Measurements from ENCODE around the gene MACF1. TPM values are rescaled to one million over a fixed set of nuclear protein-coding genes. Genes with fewer than 3 reads are reported as not detected.
A peak's percentile ranks its signal among the peaks of the same experiment; 100 is the strongest.

MACF1 gene
- total and polyA plus RNA-seq, 4 donors, result 284 to 366 (median 329) TPM

GRCh38 chr1:39378377-39378776 lies 173.9 kb downstream of the MACF1 start:
- no peaks in the 10 kb centered on the region for H3K27me3 ChIP-seq (ENCODE audit: control insufficient read depth, insufficient read depth, low read length)
- DNase-seq (ENCODE audit: low read depth in 4 of 6, low spot score in 6 of 6), result peak in 1 of 6 donors; percentile 35
- no peak overlapping the region for H3K4me3 ChIP-seq (ENCODE audit: low read depth, low read length)
- no peaks in the 10 kb centered on the region for H3K4me1 ChIP-seq (ENCODE audit: control insufficient read depth, insufficient read depth, low read length)
- no peak overlapping the region for H3K27ac ChIP-seq (ENCODE audit: low read depth, low read length)
- 34% methylated on average over 2 of the region's 2 CpGs for WGBS (ENCODE audit: insufficient coverage)
- H3K36me3 ChIP-seq (ENCODE audit: control insufficient read depth, insufficient read depth, low read length), result peaks cover 50% of the 10 kb centered on the region
- H3K9me3 ChIP-seq (ENCODE audit: control insufficient read depth, insufficient read depth, low read length), result no peaks in the 10 kb centered on the region

GRCh38 chr1:39379187-39379586 lies 174.7 kb downstream of the MACF1 start:
- peaks cover 46% of the 10 kb centered on the region for H3K36me3 ChIP-seq (ENCODE audit: control insufficient read depth, insufficient read depth, low read length)

DNA sequence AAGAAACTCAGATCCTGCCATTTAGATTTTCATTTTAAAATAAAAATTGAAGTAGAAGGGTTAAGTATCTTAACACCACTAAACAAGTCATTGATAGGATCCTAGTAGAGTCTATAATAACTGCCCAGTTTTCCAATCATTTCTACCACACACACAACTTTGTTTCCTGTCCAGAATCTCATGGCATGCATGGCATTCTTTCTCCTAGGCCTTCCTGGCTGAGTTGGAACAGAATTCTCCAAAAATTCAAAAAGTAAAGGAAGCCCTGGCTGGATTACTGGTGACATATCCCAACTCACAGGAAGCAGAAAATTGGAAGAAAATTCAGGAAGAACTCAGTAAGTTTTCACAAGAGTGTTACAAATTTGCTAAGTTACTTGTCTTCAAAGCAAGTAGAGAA lies 175.5 kb downstream of the MACF1 start:
- Histone ChIP-seq H3K9me3 (ENCODE audit: control insufficient read depth, insufficient read depth, low read length) (no peaks in the 10 kb centered on the region), H3K4me3 (ENCODE audit: low read depth, low read length) (no peak overlapping the region), H3K4me1 (ENCODE audit: control insufficient read depth, insufficient read depth, low read length) (no peaks in the 10 kb centered on the region), H3K27ac (ENCODE audit: low read depth, low read length) (no peak overlapping the region), H3K36me3 (ENCODE audit: control insufficient read depth, insufficient read depth, low read length) (peaks cover 46% of the 10 kb centered on the region), H3K27me3 (ENCODE audit: control insufficient read depth, insufficient read depth, low read length) (no peaks in the 10 kb centered on the region)
- DNase-seq (ENCODE audit: low read depth in 4 of 6, low spot score in 6 of 6), result no peak

More at GRCh38 chr1:39379187-39379586, 174.7 kb downstream of the MACF1 start:
- Histone ChIP-seq H3K4me1 (ENCODE audit: control insufficient read depth, insufficient read depth, low read length) (no peaks in the 10 kb centered on the region), H3K27ac (ENCODE audit: low read depth, low read length) (no peak overlapping the region), H3K9me3 (ENCODE audit: control insufficient read depth, insufficient read depth, low read length) (no peaks in the 10 kb centered on the region), H3K4me3 (ENCODE audit: low read depth, low read length) (no peak overlapping the region), H3K27me3 (ENCODE audit: control insufficient read depth, insufficient read depth, low read length) (no peaks in the 10 kb centered on the region)
- no peak for DNase-seq (ENCODE audit: low read depth in 4 of 6, low spot score in 6 of 6)
- 83% methylated on average over 1 of the region's 2 CpGs for WGBS (ENCODE audit: insufficient coverage)

GRCh38 chr1:39381839-39382238 lies 177.3 kb downstream of the MACF1 start:
- H3K36me3 ChIP-seq (ENCODE audit: control insufficient read depth, insufficient read depth, low read length), result peaks cover 57% of the 10 kb centered on the region
- H3K27ac ChIP-seq (ENCODE audit: low read depth, low read length), result no peak overlapping the region
- H3K4me1 ChIP-seq (ENCODE audit: control insufficient read depth, insufficient read depth, low read length), result no peaks in the 10 kb centered on the region
- no peaks in the 10 kb centered on the region for H3K27me3 ChIP-seq (ENCODE audit: control insufficient read depth, insufficient read depth, low read length)
- H3K4me3 ChIP-seq (ENCODE audit: low read depth, low read length), result no peak overlapping the region
- no peak for DNase-seq (ENCODE audit: low read depth in 4 of 6, low spot score in 6 of 6)
- no peaks in the 10 kb centered on the region for H3K9me3 ChIP-seq (ENCODE audit: control insufficient read depth, insufficient read depth, low read length)
- 62% methylated on average over 3 of the region's 5 CpGs for WGBS (ENCODE audit: insufficient coverage)

- Histone ChIP-seq H3K27ac (ENCODE audit: low read depth, low read length) (no peak overlapping the region), H3K9me3 (ENCODE audit: control insufficient read depth, insufficient read depth, low read length) (no peaks in the 10 kb centered on the region), H3K36me3 (ENCODE audit: control insufficient read depth, insufficient read depth, low read length) (peaks cover 66% of the 10 kb centered on the region), H3K27me3 (ENCODE audit: control insufficient read depth, insufficient read depth, low read length) (no peaks in the 10 kb centered on the region), H3K4me3 (ENCODE audit: low read depth, low read length) (no peak overlapping the region), H3K4me1 (ENCODE audit: control insufficient read depth, insufficient read depth, low read length) (no peaks in the 10 kb centered on the region)
- DNase-seq (ENCODE audit: low read depth in 4 of 6, low spot score in 6 of 6), result no peak
- WGBS (ENCODE audit: insufficient coverage), result no CpG with 5 or more reads among the region's 2 CpGs
These were observed 179.8 kb downstream of the MACF1 start for GRCh38 chr1:39384305-39384704.

- peaks cover 70% of the 10 kb centered on the region for H3K36me3 ChIP-seq (ENCODE audit: control insufficient read depth, insufficient read depth, low read length)
- H3K4me1 ChIP-seq (ENCODE audit: control insufficient read depth, insufficient read depth, low read length), result no peaks in the 10 kb centered on the region
- WGBS (ENCODE audit: insufficient coverage), result 85% methylated on average over 15 of the region's 16 CpGs
- no peaks in the 10 kb centered on the region for H3K27me3 ChIP-seq (ENCODE audit: control insufficient read depth, insufficient read depth, low read length)
- DNase-seq (ENCODE audit: low read depth in 4 of 6, low spot score in 6 of 6), result no peak
- no peaks in the 10 kb centered on the region for H3K9me3 ChIP-seq (ENCODE audit: control insufficient read depth, insufficient read depth, low read length)
- no peak overlapping the region for H3K27ac ChIP-seq (ENCODE audit: low read depth, low read length)
- H3K4me3 ChIP-seq (ENCODE audit: low read depth, low read length), result no peak overlapping the region
These were observed 180.8 kb downstream of the MACF1 start for GRCh38 chr1:39385067-39385988.

- H3K4me3 ChIP-seq (ENCODE audit: low read depth, low read length), result no peak overlapping the region
- DNase-seq (ENCODE audit: low read depth in 4 of 6, low spot score in 6 of 6), result no peak
- H3K36me3 ChIP-seq (ENCODE audit: control insufficient read depth, insufficient read depth, low read length), result peaks cover 55% of the 10 kb centered on the region
- H3K27ac ChIP-seq (ENCODE audit: low read depth, low read length), result no peak overlapping the region
- H3K9me3 ChIP-seq (ENCODE audit: control insufficient read depth, insufficient read depth, low read length), result peaks cover 1% of the 10 kb centered on the region
- peaks cover 3% of the 10 kb centered on the region for H3K4me1 ChIP-seq (ENCODE audit: control insufficient read depth, insufficient read depth, low read length)
- H3K27me3 ChIP-seq (ENCODE audit: control insufficient read depth, insufficient read depth, low read length), result no peaks in the 10 kb centered on the region
- 60% methylated on average over 1 of the region's 5 CpGs for WGBS (ENCODE audit: insufficient coverage)
These were observed 182.5 kb downstream of the MACF1 start for GRCh38 chr1:39386997-39387396.

- H3K27me3 ChIP-seq (ENCODE audit: control insufficient read depth, insufficient read depth, low read length), result no peaks in the 10 kb centered on the region
- H3K4me1 ChIP-seq (ENCODE audit: control insufficient read depth, insufficient read depth, low read length), result peaks cover 3% of the 10 kb centered on the region
- peaks cover 51% of the 10 kb centered on the region for H3K36me3 ChIP-seq (ENCODE audit: control insufficient read depth, insufficient read depth, low read length)
- H3K27ac ChIP-seq (ENCODE audit: low read depth, low read length), result no peak overlapping the region
- H3K9me3 ChIP-seq (ENCODE audit: control insufficient read depth, insufficient read depth, low read length), result peaks cover 1% of the 10 kb centered on the region
- DNase-seq (ENCODE audit: low read depth in 4 of 6, low spot score in 6 of 6), result no peak
- WGBS (ENCODE audit: insufficient coverage), result 92% methylated on average over 4 of the region's 4 CpGs
- H3K4me3 ChIP-seq (ENCODE audit: low read depth, low read length), result no peak overlapping the region
These were observed 183.0 kb downstream of the MACF1 start for GRCh38 chr1:39387452-39387851.

DNA sequence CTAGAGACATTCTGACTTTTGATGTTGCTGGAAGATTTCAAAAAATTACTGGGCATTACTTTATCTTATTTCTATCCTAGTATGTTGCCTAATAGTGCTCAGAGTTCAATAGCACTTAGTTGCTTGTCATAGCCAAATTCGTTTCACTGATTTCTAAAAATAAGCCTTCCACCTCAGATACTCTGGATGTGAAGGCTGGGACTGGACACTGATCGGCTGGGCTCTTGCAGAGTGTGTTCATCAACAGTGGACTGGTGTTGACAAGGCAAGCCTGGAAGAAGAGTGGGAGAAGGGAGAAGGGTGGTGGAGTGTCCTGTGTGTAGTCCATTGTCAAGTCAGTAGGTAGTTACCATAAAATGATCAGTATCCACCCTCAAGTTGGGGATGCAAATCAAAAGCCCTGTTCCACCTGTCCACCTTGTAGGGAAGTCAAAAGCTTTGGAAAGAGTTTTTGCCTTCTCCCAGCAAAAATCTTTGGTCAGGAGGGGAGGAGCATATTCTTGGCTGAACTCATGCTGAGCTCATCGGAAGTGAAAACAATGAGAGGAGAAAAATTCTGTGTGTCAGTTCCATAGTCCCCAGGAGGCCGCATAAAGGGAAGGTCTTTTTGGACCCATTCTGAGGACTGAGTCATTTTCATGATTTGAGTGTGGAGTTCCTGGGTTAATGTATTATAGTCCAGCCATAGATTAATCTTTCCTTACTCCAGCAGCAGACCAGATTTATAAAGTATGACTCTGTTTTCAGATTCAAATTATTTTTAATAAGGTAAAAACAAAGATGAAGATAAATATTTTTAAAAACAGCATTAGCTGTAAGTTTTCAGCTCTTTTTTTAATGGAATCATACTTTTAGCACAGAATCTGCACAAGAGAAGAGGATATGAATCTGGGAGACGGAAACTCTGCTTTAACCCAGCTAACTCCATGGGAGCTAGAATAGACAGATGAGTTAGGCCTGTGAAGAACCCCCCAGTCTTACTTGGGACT lies 187.5 kb downstream of the MACF1 start:
- Histone ChIP-seq H3K4me1 (ENCODE audit: control insufficient read depth, insufficient read depth, low read length) (peaks cover 19% of the 10 kb centered on the region), H3K9me3 (ENCODE audit: control insufficient read depth, insufficient read depth, low read length) (peaks cover 1% of the 10 kb centered on the region), H3K36me3 (ENCODE audit: control insufficient read depth, insufficient read depth, low read length) (peaks cover 24% of the 10 kb centered on the region), H3K27me3 (ENCODE audit: control insufficient read depth, insufficient read depth, low read length) (no peaks in the 10 kb centered on the region), H3K4me3 (ENCODE audit: low read depth, low read length) (no peak overlapping the region), H3K27ac (ENCODE audit: low read depth, low read length) (peak overlapping the region; percentile 79)
- DNase-seq (ENCODE audit: low read depth in 4 of 6, low spot score in 6 of 6), result peak in 1 of 6 donors; percentile 65
- WGBS (ENCODE audit: insufficient coverage), result 17% methylated on average over 2 of the region's 5 CpGs
